GM19328 (cell line): ENCODE data around the gene SVEP1.
"Not testable (repeated sequence)": the region's sequence is repeated elsewhere in the genome, so short reads cannot be mapped to it uniquely, and the experiment has no call there.

ENCODE experiments used
- ATAC-seq: cut with Tn5 transposase; IDR thresholded peaks from one replicate; pipeline ENCODE4 v1.9.1; 2021; ENCODE audit warnings: mild to moderate bottlenecking, moderate library complexity; ENCODE audit not compliant: unreplicated experiment

Gene SVEP1

GRCh38 chr9:110579862-110580219 is 300 bp upstream of the SVEP1 start:
- no peak for ATAC-seq

DNA sequence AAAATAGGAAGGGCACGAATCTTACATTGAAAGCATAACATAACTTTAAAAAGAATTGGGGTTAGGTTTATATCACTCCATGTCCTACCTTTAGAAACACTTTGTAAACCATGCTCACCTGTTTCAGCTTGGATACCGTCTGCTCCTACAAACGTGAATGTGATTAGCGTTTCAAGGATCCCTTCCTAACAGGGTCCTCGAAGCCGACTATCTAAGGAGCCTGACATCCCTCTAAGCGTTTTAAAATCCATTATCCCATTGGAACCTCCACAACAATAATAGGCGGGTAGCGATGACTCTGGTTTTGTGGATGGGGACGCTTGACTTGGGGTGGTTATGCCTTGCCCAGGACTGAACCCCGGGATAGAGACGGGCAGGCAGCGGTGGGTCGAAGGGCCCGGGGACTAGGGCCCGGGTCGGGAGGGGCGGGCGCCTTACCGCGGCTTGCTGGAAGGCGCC is 937 bp downstream of the SVEP1 start:
- ATAC-seq = no peak

- no peak for ATAC-seq
These were observed 3.6 kb downstream of the SVEP1 start for GRCh38 chr9:110575945-110576344.

GRCh38 chr9:110575169-110575568 is 4.4 kb downstream of the SVEP1 start:
- no peak for ATAC-seq

- no peak for ATAC-seq
These were observed 6.2 kb downstream of the SVEP1 start for GRCh38 chr9:110573305-110573704.

DNA sequence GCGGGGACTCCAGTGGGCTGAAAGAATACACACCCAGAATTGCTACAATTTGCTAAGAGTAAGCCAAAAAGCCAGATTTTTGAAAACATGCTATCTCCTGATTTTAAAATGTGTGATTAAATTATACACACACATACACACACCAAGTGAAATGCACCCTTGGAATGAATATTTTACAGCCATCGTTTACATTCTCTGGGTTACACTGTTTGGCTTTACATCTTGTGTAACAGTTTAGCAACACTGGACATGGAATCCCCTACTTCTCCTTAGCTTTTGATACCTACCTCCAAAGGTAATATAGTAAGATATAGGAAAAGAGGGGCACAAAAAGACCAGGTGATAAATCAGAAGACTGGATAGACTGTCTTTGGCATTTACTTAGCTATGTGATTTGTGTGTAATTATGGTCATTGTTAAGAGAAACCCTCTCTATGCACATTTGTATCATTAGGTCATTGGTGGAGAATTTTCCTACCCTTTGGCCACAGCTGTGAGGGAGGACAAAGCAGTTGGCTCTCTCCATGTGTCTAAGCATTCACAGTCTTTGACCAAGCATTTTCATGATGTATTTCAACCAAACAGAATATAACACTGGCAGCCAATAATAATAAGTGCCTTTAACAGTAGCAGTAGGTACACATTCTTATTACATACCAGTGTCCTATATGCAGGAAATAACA is 7.6 kb downstream of the SVEP1 start:
- no peak for ATAC-seq

GRCh38 chr9:110566156-110566555 is 13.4 kb downstream of the SVEP1 start:
- ATAC-seq = no peak

- no peak for ATAC-seq
These were observed 17.7 kb downstream of the SVEP1 start for GRCh38 chr9:110561826-110562225.

DNA sequence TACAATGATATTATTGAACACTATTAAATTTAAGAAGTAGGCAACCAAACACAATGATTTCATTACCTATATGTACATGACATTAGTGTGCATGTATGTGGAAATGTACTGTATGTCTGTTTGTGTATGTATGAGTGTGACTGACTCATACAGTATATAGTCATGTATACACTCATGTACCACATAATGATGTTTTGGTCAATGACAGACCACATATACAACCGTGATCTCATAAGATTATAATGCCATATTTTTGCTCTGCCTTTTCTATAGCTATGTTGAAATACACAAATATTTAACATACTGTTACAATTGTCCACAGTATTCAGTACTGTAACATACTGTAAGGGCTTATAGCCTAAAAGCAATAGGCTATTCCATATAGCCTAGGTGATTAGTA is 19.7 kb downstream of the SVEP1 start:
- ATAC-seq = no peak

DNA sequence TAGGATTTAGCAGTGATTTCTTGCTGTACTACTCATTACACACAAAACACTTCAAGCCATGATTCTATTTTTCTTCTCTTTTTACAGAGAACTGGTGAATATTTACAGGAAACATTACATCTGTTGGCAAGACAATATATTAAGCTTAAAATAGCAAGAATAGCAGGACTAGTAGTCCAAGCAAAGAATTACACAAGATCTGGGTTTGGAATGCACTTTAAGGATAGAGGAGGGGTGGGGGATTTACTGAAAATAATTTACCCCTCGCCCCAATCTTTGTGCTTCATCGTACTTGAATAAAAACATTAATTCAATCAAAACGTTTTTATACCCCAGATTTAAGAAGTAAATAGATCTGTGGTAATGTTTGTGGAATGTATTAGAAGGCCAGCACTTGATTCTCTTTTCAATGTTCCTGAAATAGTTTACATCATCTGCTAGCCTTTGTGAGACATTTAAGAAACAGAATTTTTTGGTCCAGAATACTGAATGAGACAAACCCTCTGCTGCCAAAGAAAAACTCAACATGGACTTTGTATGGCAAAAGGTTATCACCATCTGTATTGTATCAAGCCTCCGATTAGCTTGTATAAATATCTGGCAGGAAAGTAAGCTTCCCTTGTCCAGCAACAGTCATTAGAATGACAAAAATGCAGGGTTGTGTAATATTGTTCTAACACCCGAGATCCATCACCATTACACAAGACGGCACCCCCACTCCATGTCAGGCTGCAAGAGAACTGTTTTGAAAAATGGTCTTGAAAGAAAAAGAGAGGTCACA is 23.8 kb downstream of the SVEP1 start:
- no peak for ATAC-seq

DNA sequence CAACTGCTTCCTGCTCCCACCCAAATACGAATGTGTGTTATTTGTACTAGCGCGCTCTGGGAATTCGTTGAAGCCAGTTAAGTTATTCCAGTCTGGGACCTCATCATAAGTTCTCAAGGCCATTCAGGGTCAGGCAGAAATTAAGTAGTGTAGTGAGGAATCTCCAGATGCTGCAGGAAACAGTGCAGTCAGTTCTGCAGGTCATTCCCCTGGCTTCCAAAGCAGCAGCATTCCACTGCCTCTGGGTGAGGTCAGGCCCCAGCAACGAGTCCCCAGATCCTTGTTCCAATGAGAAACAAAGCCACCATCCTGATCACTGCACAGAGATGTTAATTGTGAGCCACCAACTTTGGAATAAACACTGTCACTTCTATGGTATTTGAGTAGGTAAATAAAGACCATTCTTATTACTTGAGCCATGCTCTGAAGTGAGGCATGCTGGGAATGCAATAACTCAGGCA is 33.1 kb downstream of the SVEP1 start:
- ATAC-seq = no peak

GRCh38 chr9:110545705-110546104 is 33.8 kb downstream of the SVEP1 start:
- ATAC-seq = no peak

DNA sequence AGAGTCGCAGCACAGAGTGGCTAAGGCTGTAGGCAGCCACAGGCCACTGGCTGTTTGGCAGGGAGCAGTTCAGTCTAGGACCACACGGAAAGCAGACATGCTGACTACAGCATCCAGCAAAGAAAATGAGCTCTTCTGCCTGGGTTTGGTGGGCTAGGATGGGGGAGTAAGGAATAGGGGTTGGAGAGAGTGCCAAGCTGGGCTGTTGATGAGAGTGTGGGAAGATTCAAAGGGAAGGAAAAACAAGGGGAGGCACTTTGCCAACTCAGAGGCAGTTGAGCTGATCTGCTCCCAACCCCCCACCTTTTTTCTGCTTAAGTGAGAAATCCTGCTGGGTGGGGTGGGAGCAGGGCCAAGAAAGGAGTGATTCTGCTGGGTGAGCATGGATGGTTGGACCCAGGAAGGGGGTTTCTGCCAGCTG is 35.9 kb downstream of the SVEP1 start:
- no peak for ATAC-seq

DNA sequence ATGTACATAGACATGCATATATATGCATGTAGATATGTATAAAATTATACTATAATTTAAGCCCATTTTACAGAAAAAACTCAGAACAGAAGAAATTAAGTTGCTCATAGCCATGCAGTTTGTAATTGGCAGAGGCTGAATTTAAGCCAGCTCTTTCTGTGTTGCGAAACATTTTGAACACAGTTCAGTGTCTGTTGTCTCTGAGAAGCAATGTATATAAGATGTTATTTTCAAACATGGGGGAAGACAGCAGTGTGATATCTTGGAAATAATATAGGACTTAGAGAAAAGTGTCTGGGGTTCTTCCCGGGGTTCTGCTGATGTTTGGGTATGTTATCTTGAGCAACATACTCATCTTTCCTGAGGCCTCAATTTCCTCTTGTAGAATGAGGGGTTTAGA is 37.6 kb downstream of the SVEP1 start:
- no peak for ATAC-seq

- no peak for ATAC-seq
These were observed 40.9 kb downstream of the SVEP1 start for GRCh38 chr9:110538647-110539041.

DNA sequence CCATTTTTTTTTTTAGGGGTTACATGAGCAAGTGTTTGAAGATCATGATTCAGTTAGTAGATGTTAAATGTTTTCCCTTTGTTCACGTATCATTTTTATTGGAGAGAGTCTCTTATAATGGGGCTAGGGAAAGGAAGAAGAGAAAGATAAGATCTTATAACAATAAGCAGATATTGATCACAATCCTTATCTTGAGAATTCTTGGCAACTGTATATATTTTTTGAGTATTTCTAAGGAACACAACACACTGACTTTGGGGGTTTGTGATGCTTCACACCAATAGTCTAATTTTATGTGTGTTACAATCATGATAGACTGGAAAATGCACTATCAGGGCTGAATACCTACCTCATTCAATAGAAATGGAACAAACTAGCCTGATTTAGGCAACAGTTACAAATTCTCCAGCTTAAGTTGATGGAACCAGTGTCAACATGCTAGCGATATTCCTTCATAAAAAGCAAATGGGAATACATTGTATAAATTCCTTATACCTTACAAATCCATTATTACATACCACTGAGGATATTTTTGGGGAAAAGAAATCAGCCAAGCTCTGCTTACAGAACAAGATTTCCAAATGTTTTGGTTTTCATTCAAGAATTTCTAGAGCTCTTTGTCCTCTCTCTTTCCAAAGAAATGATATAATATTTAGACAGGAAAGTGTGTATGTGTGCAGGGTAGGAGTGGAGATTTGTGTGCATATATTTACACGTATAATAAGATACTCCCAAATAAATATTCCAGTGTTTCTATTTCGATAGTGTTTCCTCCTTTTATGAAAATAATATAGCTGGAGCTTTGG is 41.5 kb downstream of the SVEP1 start:
- no peak for ATAC-seq

- ATAC-seq = no peak
These were observed 42.7 kb downstream of the SVEP1 start for GRCh38 chr9:110536822-110537221.

- ATAC-seq = not testable (repeated sequence)
These were observed 45.4 kb downstream of the SVEP1 start for GRCh38 chr9:110534162-110534561.

DNA sequence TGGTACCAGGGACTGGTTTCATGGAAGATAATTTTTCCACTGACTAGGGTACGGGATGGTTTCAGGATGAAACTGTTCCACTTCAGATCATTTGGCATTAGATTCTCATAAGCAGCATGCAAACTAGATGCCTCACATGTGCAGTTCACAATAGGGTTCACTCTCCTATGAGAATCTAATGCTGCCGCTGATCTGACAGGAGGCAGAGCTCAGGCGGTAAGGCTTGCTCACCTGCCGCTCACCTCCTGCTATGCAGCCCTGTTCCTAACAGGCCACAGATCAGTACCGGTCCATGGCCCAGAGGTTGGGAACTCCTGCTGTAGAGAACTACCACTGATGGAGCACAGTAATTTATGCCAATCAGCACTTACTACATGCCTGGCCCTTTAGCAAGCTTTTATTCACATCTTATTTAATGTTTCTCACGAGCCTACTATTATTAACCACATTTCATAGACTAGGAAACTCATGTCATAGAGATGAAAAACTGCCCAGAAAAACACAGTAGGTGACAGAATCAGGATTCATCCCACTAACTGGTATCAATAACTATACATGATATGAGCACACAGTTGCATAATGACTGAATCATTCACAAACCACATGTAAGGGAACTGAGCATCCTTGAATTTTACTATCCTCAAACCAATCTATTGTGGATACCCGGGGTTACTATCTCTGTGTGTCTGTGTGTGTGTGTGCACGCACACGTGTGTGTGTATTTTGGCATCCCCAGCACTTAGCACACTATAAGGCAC is 46.5 kb downstream of the SVEP1 start:
- no peak for ATAC-seq

GRCh38 chr9:110531776-110532175 is 47.8 kb downstream of the SVEP1 start:
- no peak for ATAC-seq

- ATAC-seq = not testable (repeated sequence)
These were observed 48.3 kb downstream of the SVEP1 start for GRCh38 chr9:110531241-110531640.
